ENCODE measurements around the gene GPX3.

GPX3 gene

GRCh38 chr5:151005950-151006576, 14.3 kb upstream of the GPX3 start:
- Mint-ChIP-seq H3K4me1 (no peaks in the 10 kb centered on the region), H3K9me3 (no peaks in the 10 kb centered on the region), H3K36me3 (no peaks in the 10 kb centered on the region), H3K27me3 (peaks cover 13% of the 10 kb centered on the region), H3K27ac (no peak overlapping the region), H3K4me3 (no peak overlapping the region)
- ATAC-seq = no peak

GRCh38 chr5:151006704-151007334, 13.6 kb upstream of the GPX3 start:
- no peaks in the 10 kb centered on the region for H3K9me3 Mint-ChIP-seq
- no peak overlapping the region for H3K4me3 Mint-ChIP-seq
- H3K27ac Mint-ChIP-seq = no peak overlapping the region
- H3K36me3 Mint-ChIP-seq = no peaks in the 10 kb centered on the region
- peaks cover 13% of the 10 kb centered on the region for H3K27me3 Mint-ChIP-seq
- no peak for ATAC-seq
- H3K4me1 Mint-ChIP-seq = no peaks in the 10 kb centered on the region

GRCh38 chr5:151007430-151008209, 12.8 kb upstream of the GPX3 start:
- Mint-ChIP-seq H3K27me3 (peaks cover 13% of the 10 kb centered on the region), H3K9me3 (no peaks in the 10 kb centered on the region), H3K36me3 (no peaks in the 10 kb centered on the region), H3K27ac (no peak overlapping the region), H3K4me1 (no peaks in the 10 kb centered on the region), H3K4me3 (no peak overlapping the region)
- no peak for ATAC-seq

GRCh38 chr5:151008210-151008491, 12.2 kb upstream of the GPX3 start:
- ATAC-seq = no peak
- no peak overlapping the region for H3K4me3 Mint-ChIP-seq
- no peaks in the 10 kb centered on the region for H3K4me1 Mint-ChIP-seq
- H3K9me3 Mint-ChIP-seq = no peaks in the 10 kb centered on the region
- H3K36me3 Mint-ChIP-seq = no peaks in the 10 kb centered on the region
- peaks cover 10% of the 10 kb centered on the region for H3K27me3 Mint-ChIP-seq
- H3K27ac Mint-ChIP-seq = no peak overlapping the region

GRCh38 chr5:151008906-151009305, 11.5 kb upstream of the GPX3 start:
- Mint-ChIP-seq H3K27me3 (peaks cover 2% of the 10 kb centered on the region), H3K9me3 (no peaks in the 10 kb centered on the region), H3K4me3 (no peak overlapping the region), H3K4me1 (no peaks in the 10 kb centered on the region), H3K27ac (no peak overlapping the region), H3K36me3 (no peaks in the 10 kb centered on the region)
- no peak for ATAC-seq

- no peaks in the 10 kb centered on the region for H3K4me1 Mint-ChIP-seq
- no peaks in the 10 kb centered on the region for H3K27me3 Mint-ChIP-seq
- H3K9me3 Mint-ChIP-seq = no peaks in the 10 kb centered on the region
- no peak overlapping the region for H3K4me3 Mint-ChIP-seq
- ATAC-seq = no peak
- H3K27ac Mint-ChIP-seq = no peak overlapping the region
- no peaks in the 10 kb centered on the region for H3K36me3 Mint-ChIP-seq
Measured at GRCh38 chr5:151012862-151013261, 7.5 kb upstream of the GPX3 start.

GRCh38 chr5:151014680-151015343, 5.6 kb upstream of the GPX3 start:
- no peaks in the 10 kb centered on the region for H3K36me3 Mint-ChIP-seq
- H3K27ac Mint-ChIP-seq = no peak overlapping the region

GRCh38 chr5:151015974-151016587, 4.3 kb upstream of the GPX3 start:
- H3K4me3 Mint-ChIP-seq = no peak overlapping the region

More at GRCh38 chr5:151014680-151015343, 5.6 kb upstream of the GPX3 start:
- ATAC-seq = no peak
- no peaks in the 10 kb centered on the region for H3K9me3 Mint-ChIP-seq
- H3K4me1 Mint-ChIP-seq = no peaks in the 10 kb centered on the region
- H3K27me3 Mint-ChIP-seq = no peaks in the 10 kb centered on the region
- H3K4me3 Mint-ChIP-seq = no peak overlapping the region

GRCh38 chr5:151016700-151017099, 3.7 kb upstream of the GPX3 start:
- Mint-ChIP-seq H3K4me3 (no peak overlapping the region), H3K4me1 (peaks cover 18% of the 10 kb centered on the region), H3K36me3 (no peaks in the 10 kb centered on the region), H3K27ac (no peak overlapping the region), H3K27me3 (no peaks in the 10 kb centered on the region), H3K9me3 (no peaks in the 10 kb centered on the region)
- ATAC-seq = no peak

More at GRCh38 chr5:151015974-151016587, 4.3 kb upstream of the GPX3 start:
- Mint-ChIP-seq H3K36me3 (no peaks in the 10 kb centered on the region), H3K4me1 (peaks cover 12% of the 10 kb centered on the region), H3K9me3 (no peaks in the 10 kb centered on the region), H3K27ac (no peak overlapping the region), H3K27me3 (no peaks in the 10 kb centered on the region)
- no peak for ATAC-seq

GRCh38 chr5:151017897-151018296, 2.5 kb upstream of the GPX3 start:
- Mint-ChIP-seq H3K27ac (no peak overlapping the region), H3K36me3 (peaks cover 4% of the 10 kb centered on the region), H3K27me3 (no peaks in the 10 kb centered on the region), H3K4me1 (peaks cover 30% of the 10 kb centered on the region), H3K4me3 (no peak overlapping the region), H3K9me3 (no peaks in the 10 kb centered on the region)
- no peak for ATAC-seq

- Mint-ChIP-seq H3K9me3 (no peaks in the 10 kb centered on the region), H3K27me3 (no peaks in the 10 kb centered on the region), H3K4me3 (no peak overlapping the region), H3K4me1 (peaks cover 31% of the 10 kb centered on the region), H3K27ac (no peak overlapping the region), H3K36me3 (peaks cover 8% of the 10 kb centered on the region)
- no peak for ATAC-seq
Measured at GRCh38 chr5:151018846-151019245, 1.5 kb upstream of the GPX3 start.

GRCh38 chr5:151019331-151019730, 1.1 kb upstream of the GPX3 start:
- H3K4me1 Mint-ChIP-seq = peaks cover 31% of the 10 kb centered on the region
- H3K9me3 Mint-ChIP-seq = no peaks in the 10 kb centered on the region
- peaks cover 11% of the 10 kb centered on the region for H3K36me3 Mint-ChIP-seq
- no peak for ATAC-seq
- no peak overlapping the region for H3K4me3 Mint-ChIP-seq
- no peaks in the 10 kb centered on the region for H3K27me3 Mint-ChIP-seq
- H3K27ac Mint-ChIP-seq = no peak overlapping the region

- H3K4me1 Mint-ChIP-seq = peaks cover 31% of the 10 kb centered on the region
- peak overlapping the region; percentile 16 for H3K27ac Mint-ChIP-seq
- H3K27me3 Mint-ChIP-seq = no peaks in the 10 kb centered on the region
- H3K36me3 Mint-ChIP-seq = peaks cover 28% of the 10 kb centered on the region
- H3K9me3 Mint-ChIP-seq = no peaks in the 10 kb centered on the region
- ATAC-seq = no peak
- no peak overlapping the region for H3K4me3 Mint-ChIP-seq
Measured at GRCh38 chr5:151021746-151022145, 1.4 kb downstream of the GPX3 start.

- Mint-ChIP-seq H3K27ac (peak overlapping the region; percentile 16), H3K36me3 (peaks cover 36% of the 10 kb centered on the region), H3K4me1 (peaks cover 31% of the 10 kb centered on the region), H3K9me3 (no peaks in the 10 kb centered on the region), H3K27me3 (no peaks in the 10 kb centered on the region), H3K4me3 (no peak overlapping the region)
- ATAC-seq = no peak
Measured at GRCh38 chr5:151022511-151023018, 2.2 kb downstream of the GPX3 start.

GRCh38 chr5:151023047-151023615, 2.7 kb downstream of the GPX3 start:
- Mint-ChIP-seq H3K27ac (no peak overlapping the region), H3K36me3 (peaks cover 41% of the 10 kb centered on the region), H3K4me3 (no peak overlapping the region), H3K4me1 (peaks cover 31% of the 10 kb centered on the region), H3K27me3 (no peaks in the 10 kb centered on the region), H3K9me3 (no peaks in the 10 kb centered on the region)
- ATAC-seq = no peak

Data from stimulated activated memory B cell treated with anti-CD40 and anti-IgM and Interleukin-4, amounts not matched to agents 10 μg/mL and 1 μg/mL and 100 μg/mL, for 72 hours (primary cell).